ENCODE data around the gene MYOT.
"Not testable (repeated sequence)": the region's sequence is repeated elsewhere in the genome, so short reads cannot be mapped to it uniquely, and the experiment has no call there.

The MYOT gene

GRCh38 chr5:137856201-137856600, 11.5 kb upstream of the MYOT start:
- no peak for DNase-seq (ENCODE audit: low read depth in 2 of 3, low spot score in 2 of 3)

DNA sequence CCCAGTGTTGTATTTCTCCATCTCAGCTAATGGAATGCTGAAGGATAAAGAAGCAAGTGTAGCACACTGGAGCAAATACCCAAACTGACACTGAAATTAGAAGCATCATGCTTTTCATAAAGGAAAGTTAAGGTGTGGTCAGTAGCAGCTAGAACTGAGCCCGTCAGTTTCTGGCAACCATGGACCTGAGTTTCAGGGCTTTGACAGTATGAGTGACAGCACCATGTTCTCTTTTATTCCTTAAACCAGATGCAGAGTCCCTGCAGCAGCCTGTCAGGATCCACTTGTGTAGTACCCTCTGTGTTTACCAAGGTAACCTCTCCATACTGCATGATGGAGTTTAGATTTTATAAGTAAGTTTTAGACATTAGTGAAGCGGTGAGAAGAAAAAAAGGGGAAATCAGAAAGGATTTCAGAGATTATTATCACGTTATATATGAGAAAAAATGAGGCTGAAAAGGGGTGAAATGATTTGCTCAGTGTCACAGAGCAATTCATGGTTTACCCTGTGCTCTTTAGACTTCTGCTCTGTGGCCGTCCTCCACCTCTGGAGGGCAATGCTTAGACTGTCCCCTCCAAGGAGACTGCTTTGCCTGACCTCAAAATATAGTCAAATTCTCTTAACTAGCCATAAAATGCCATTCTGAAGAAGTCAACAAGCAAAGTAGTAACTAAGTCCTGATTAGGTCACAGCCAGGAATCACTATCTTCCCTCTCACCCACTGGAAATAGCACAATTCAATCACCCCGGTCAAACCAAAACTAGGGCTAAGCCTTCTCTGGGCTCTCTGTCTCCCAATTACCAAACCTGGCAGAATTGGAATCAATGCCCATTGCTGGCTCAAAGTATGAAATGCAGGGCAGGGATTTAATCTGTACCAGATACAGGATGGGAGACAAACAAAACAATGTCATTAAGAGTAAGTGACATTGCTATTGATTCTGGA, 10.5 kb upstream of the MYOT start:
- no peak for DNase-seq (ENCODE audit: low read depth in 2 of 3, low spot score in 2 of 3)

DNA sequence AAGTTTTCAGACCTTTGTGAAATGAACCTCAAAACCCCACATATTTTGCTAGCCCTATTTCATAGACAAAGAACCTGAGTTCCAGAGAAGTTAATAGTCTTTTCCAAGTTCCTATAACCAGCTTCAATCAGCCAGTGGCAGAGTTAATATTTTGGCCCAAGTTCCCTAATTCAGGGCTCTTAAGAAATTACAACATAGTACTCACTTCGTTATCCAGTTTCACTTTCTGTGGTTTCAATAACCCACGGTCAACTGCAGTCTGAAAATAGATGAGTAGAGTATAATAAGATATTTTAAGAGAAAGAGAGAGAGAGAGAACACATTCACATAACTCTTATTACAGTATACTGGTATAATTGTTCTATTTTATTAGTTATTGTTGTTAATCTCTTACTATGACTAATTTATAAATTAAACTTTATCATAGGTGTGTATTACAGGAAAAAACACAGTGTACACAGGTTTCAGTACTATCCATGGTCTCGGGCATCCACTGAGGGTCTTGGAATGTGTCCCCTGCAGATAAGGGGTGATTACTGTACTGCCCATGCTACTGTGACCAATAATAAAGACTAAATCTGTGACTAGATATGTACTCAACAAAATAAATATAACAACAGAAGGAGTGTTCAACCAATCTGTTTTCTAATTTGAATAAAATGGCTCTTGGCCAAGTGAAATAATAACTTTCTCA, 9.3 kb upstream of the MYOT start:
- DNase-seq (ENCODE audit: low read depth in 2 of 3, low spot score in 2 of 3): no peak

DNA sequence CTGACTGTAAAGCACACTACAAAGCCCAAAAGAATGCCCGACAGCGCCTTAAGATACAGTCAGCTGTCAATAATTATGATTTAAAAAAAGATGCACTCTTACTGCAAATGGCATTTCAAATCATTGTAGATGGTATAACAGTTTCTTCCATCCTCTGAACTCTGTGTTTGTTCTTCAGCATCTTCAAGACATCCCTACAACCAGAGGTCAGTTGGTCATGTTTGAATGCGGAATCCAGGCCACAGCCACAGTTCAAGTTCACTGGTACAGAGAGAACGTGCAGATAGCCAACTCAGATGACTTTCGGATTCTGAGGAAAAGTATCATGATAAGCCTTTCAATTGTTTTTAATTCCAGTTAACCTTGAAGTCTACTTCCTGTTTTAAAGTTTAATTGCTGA, 8.7 kb upstream of the MYOT start:
- DNase-seq (ENCODE audit: low read depth in 2 of 3, low spot score in 2 of 3): no peak

DNA sequence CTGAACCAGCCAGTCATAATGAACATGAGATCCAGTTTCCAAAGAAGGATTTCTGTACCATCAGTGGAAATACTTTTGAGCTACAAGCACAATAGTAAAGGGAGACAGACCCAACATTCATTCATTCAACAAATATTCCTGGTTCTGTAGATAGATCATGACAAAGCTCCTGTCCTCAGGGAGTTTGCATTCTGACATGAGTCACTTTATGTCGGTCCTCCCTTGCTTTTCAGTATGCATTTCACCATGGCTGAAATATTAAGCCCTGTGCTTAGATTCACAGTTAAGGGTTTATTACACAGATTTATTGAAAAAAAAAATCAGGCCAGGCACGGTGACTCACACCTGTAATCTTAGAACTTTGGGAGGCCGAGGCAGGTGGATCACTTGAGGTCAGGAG, 5.4 kb upstream of the MYOT start:
- DNase-seq (ENCODE audit: low read depth in 2 of 3, low spot score in 2 of 3): no peak

DNA sequence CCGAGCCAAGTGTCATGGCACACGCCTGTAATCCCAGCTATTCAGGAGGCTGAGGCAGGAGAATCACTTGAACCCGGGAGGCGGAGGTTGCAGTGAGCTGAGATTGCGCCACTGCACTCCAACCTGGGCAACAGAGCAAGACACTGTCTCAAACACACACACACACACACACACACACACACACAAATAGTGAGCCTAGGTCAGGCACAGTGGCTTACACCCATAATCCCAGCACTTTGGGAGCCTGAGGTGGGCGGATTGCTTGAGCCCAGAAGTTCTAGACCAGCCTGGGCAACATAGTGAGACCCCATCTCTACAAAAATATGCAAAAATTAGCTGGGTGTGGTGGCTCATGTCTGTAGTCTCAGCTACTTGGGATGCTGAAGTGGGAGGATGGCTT, 4.0 kb upstream of the MYOT start:
- not testable (repeated sequence) for DNase-seq (ENCODE audit: low read depth in 2 of 3, low spot score in 2 of 3)

GRCh38 chr5:137866541-137867388, 895 bp upstream of the MYOT start:
- no peak for DNase-seq (ENCODE audit: low read depth in 2 of 3, low spot score in 2 of 3)

- DNase-seq (ENCODE audit: low read depth in 2 of 3, low spot score in 2 of 3): no peak
Measured at GRCh38 chr5:137870647-137871339, 3.1 kb downstream of the MYOT start.

DNA sequence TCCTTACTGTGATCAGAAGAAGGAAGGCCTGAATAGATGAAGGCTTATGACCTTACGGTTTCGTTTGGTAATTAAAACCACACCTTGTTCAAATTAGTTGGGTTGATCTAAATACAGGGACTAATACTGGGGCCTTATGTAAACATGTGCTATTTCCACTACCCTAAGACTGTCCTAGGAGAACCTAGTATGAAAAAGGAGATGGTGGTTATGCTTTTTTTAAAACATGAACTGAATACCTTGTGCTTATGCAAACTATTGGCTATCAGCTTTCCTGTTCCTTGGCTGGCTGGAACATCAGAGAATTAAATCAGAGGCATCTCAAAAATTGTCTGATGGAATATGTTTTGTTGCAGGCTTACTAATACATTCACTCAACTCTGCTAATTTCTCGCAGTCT, 3.9 kb downstream of the MYOT start:
- no peak for DNase-seq (ENCODE audit: low read depth in 2 of 3, low spot score in 2 of 3)

DNA sequence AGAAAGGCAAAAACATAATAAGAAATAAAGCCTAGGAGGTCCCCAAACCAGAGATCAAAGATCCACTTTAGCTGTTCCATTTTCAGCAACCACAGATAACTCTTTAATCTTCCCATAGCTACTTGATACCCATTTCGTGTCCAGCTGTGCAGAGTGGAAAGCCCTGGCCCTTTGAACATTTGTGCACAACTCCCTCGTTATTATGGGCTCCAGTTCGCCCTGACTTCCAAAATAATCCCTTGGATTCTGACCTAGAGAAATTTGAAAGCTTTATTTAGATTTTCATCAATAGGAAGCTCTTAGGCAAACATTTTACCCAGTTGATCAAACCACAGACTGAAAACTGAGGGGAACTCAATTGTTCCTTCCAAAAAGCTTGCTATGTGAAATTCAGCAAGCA, 4.8 kb downstream of the MYOT start:
- DNase-seq (ENCODE audit: low read depth in 2 of 3, low spot score in 2 of 3): no peak

DNA sequence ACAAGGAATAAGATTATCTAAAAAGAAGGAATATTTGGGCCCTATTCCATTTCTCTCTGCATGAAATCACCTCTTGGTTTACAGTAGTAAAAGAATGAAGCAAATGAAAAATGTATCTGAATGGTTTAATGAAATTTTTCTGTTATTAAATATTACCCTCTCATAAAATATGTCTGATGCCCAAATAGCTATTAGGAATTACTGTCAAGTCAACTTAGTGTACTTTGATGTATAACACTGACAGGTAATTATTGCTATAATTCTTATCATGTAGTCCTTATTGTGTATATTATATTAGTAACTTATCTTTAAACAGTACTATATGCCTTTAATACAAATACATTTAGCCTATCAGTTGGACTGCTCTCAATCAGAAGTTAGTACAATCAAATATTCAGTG, 8.4 kb downstream of the MYOT start:
- DNase-seq (ENCODE audit: low read depth in 2 of 3, low spot score in 2 of 3): no peak

- DNase-seq (ENCODE audit: low read depth in 2 of 3, low spot score in 2 of 3): no peak
Measured at GRCh38 chr5:137880313-137880712, 12.7 kb downstream of the MYOT start.

GRCh38 chr5:137887831-137888230, 20.2 kb downstream of the MYOT start:
- DNase-seq (ENCODE audit: low read depth in 2 of 3, low spot score in 2 of 3): no peak

- no peak for DNase-seq (ENCODE audit: low read depth in 2 of 3, low spot score in 2 of 3)
Measured at GRCh38 chr5:137888466-137888862, 20.8 kb downstream of the MYOT start.

- peak; percentile 57 to 73 (median 66) for DNase-seq (ENCODE audit: low read depth in 2 of 3, low spot score in 2 of 3)
Measured at GRCh38 chr5:137888863-137889759, 21.5 kb downstream of the MYOT start, which contains the start of gene PKD2L2. PKD2L2 (plus strand) TSS chr5:137889457; CDS start chr5:137889492, 35 bp downstream.

DNA sequence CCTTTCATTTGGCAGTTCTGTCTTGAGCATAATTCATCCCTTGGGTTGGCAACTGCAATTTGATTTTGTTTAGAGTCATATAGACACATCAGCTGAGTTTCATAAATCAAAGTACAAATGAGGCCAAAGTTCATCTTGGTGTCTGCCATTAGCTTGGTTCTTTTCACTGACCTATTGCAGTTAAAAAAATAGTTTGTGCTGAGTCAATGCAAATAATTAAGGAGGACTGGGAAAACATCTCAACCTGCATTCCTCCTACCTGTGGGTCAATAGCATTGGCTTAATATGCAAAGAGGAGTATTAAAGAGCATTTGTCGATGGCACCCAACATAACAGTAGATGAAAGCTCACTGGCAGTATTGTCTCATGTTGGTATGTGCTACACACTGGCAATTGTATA, 23.2 kb downstream of the MYOT start:
- DNase-seq (ENCODE audit: low read depth in 2 of 3, low spot score in 2 of 3): no peak

GRCh38 chr5:137891849-137892248, 24.2 kb downstream of the MYOT start:
- no peak for DNase-seq (ENCODE audit: low read depth in 2 of 3, low spot score in 2 of 3)

GRCh38 chr5:137894586-137894985, 26.9 kb downstream of the MYOT start:
- no peak for DNase-seq (ENCODE audit: low read depth in 2 of 3, low spot score in 2 of 3)

DNA sequence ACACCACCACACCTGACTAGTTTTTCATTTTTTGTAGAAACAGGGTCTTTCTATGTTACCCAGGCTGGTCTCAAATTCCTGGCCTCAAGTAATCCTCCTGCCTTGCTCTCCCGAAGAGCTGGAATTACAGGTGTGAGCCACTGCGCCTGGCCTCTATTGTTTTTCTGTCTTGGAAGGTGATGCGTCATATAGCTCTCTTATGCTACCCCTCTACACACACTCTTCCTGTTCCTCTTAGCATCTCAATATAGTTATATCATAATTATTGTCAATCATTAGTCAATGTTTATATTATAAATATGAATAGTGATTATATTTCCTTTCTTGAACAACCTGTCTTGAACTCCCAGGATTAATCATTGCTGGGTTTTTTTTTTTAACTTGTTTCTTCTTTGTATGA, 28.9 kb downstream of the MYOT start:
- no peak for DNase-seq (ENCODE audit: low read depth in 2 of 3, low spot score in 2 of 3)

GRCh38 chr5:137899493-137899892, 31.8 kb downstream of the MYOT start:
- DNase-seq (ENCODE audit: low read depth in 2 of 3, low spot score in 2 of 3): no peak

Measured in activated CD8-positive, alpha-beta memory T cell treated with anti-CD3 and anti-CD28 coated beads for 48 hours (primary cell).